Fibroblast of the aortic adventitia (primary cell): ENCODE data around the gene ARL5A. TPM values are rescaled to one million over a fixed set of nuclear protein-coding genes. Genes with fewer than 3 reads are reported as not detected.

Experiments
- DNase-seq: peaks from one replicate; pipeline ENCODE4 v3.0.0-alpha.2; 2010; ENCODE audit warnings: low read depth
- H3K4me3 ChIP-seq: 2 replicates; pipeline ENCODE4 v1.5.1; 2011; ENCODE audit warnings: low read depth, mild to moderate bottlenecking, control low read depth, low read length, moderate library complexity
- CTCF ChIP-seq: IDR thresholded peaks from 2 replicates; pipeline ENCODE4 v1.5.1; 2011; ENCODE audit warnings: mild to moderate bottlenecking, low read length, control low read depth, inconsistent platforms; ENCODE audit not compliant: insufficient read depth
- total RNA-seq: library from RNA; depleted of rRNA; stranded (reverse); fragments of >200 nt; gene quantifications from 2 replicates; pipeline ENCODE4 v1.2.3, GENCODE V29; 2012; ENCODE audit warnings: low replicate concordance

ARL5A gene
- total RNA-seq, 1 donor = 45.6 TPM

GRCh38 chr2:151791545-151791944, 36.7 kb downstream of the ARL5A start:
- no peak overlapping the region for H3K4me3 ChIP-seq
- no peak for TF ChIP-seq CTCF
- DNase-seq = no peak

- DNase-seq = no peak
- TF ChIP-seq CTCF = no peak
- H3K4me3 ChIP-seq = no peak overlapping the region
Measured at GRCh38 chr2:151790689-151791088, 37.5 kb downstream of the ARL5A start.

GRCh38 chr2:151789055-151789834, 39.0 kb downstream of the ARL5A start:
- TF ChIP-seq CTCF = no peak
- H3K4me3 ChIP-seq = no peak overlapping the region
- DNase-seq = no peak

GRCh38 chr2:151786483-151786882, 41.7 kb downstream of the ARL5A start:
- DNase-seq = no peak
- TF ChIP-seq CTCF = no peak
- H3K4me3 ChIP-seq = no peak overlapping the region

- TF ChIP-seq CTCF = no peak
- H3K4me3 ChIP-seq = no peak overlapping the region
- DNase-seq = no peak
Measured at GRCh38 chr2:151786077-151786476, 42.1 kb downstream of the ARL5A start.

GRCh38 chr2:151783133-151783520, 45.1 kb downstream of the ARL5A start:
- no peak for DNase-seq

More at GRCh38 chr2:151783133-151783520, 45.1 kb downstream of the ARL5A start:
- no peak for TF ChIP-seq CTCF
- no peak overlapping the region for H3K4me3 ChIP-seq
